ENCODE results near the gene PIF1.

Gene PIF1

GRCh38 chr15:64773606-64774005 lies 51.8 kb downstream of the PIF1 start:
- DNase-seq: no peak

- DNase-seq: no peak
These were observed 52.5 kb downstream of the PIF1 start for GRCh38 chr15:64772964-64773363.

- no peak for DNase-seq
These were observed 53.0 kb downstream of the PIF1 start for GRCh38 chr15:64772488-64772887.

- no peak for DNase-seq
These were observed 54.8 kb downstream of the PIF1 start for GRCh38 chr15:64770626-64771025.

GRCh38 chr15:64767203-64767602 lies 58.2 kb downstream of the PIF1 start:
- no peak for DNase-seq

GRCh38 chr15:64766058-64766457 lies 59.4 kb downstream of the PIF1 start:
- DNase-seq: no peak

Data from NCI-H526 treated with DMSO at 0.1 percent for 48 hours (cell line).